ENCODE data around the gene SYK.

Gene SYK

GRCh38 chr9:90860826-90861225, 59.2 kb downstream of the SYK start:
- no peak overlapping the region for H3K14ac ChIP-seq (ENCODE audit: low read length)
- H2AK5ac ChIP-seq (ENCODE audit: low read length): no peak overlapping the region
- H3K36me3 ChIP-seq (ENCODE audit: control insufficient read depth in 1 of 2, insufficient read depth in 2 of 2, low read length in 2 of 2): no peaks in the 10 kb centered on the region
- WGBS (ENCODE audit: extremely low coverage, insufficient coverage, insufficient read length): no CpG with 5 or more reads among the region's 7 CpGs
- no peaks in the 10 kb centered on the region for H3K27me3 ChIP-seq (ENCODE audit: insufficient read depth, low read length)
- H3K4ac ChIP-seq (ENCODE audit: low read depth, low read length): no peak overlapping the region
- no peak overlapping the region for H3K4me2 ChIP-seq (ENCODE audit: low read length)
- no peak overlapping the region for H3K4me3 ChIP-seq (ENCODE audit: low read depth, low read length)
- H3K9me3 ChIP-seq (ENCODE audit: insufficient read depth, low read depth, low read length): peaks cover 3% of the 10 kb centered on the region
- no peak overlapping the region for H2AFZ ChIP-seq (ENCODE audit: insufficient read depth, low read length, poor library complexity)
- H3K18ac ChIP-seq (ENCODE audit: low read length): no peak overlapping the region
- H3K9ac ChIP-seq (ENCODE audit: low read length): no peak overlapping the region
- H2BK12ac ChIP-seq (ENCODE audit: low read length): no peak overlapping the region
- H2BK120ac ChIP-seq (ENCODE audit: insufficient read depth, low read length, poor library complexity): no peak overlapping the region
- no peaks in the 10 kb centered on the region for H3K4me1 ChIP-seq (ENCODE audit: control insufficient read depth in 1 of 2, insufficient read depth in 2 of 2, low read length in 2 of 2)
- H3K27ac ChIP-seq (ENCODE audit: low read depth, low read length): no peak overlapping the region
- H4K12ac ChIP-seq (ENCODE audit: low read depth, low read length): no peak overlapping the region
- no peak overlapping the region for H3K23ac ChIP-seq (ENCODE audit: low read length)
- no peak overlapping the region for H2BK5ac ChIP-seq (ENCODE audit: low read depth, low read length, poor library complexity)
- peak in 1 of 2 donors; percentile 45 for DNase-seq
- H3K79me2 ChIP-seq (ENCODE audit: control insufficient read depth, insufficient read depth, low read length, poor library complexity): no peaks in the 10 kb centered on the region
- H4K8ac ChIP-seq (ENCODE audit: low read depth, low read length): no peak overlapping the region
- H4K91ac ChIP-seq (ENCODE audit: low read depth, low read length): no peak overlapping the region
- no peaks in the 10 kb centered on the region for H3K79me1 ChIP-seq (ENCODE audit: low read length)

GRCh38 chr9:90861380-90861779, 59.8 kb downstream of the SYK start:
- H3K4me1 ChIP-seq (ENCODE audit: control insufficient read depth in 1 of 2, insufficient read depth in 2 of 2, low read length in 2 of 2): no peaks in the 10 kb centered on the region
- H3K27me3 ChIP-seq (ENCODE audit: insufficient read depth, low read length): no peaks in the 10 kb centered on the region
- no peak for DNase-seq
- no peak overlapping the region for H2BK5ac ChIP-seq (ENCODE audit: low read depth, low read length, poor library complexity)
- no peak overlapping the region for H4K91ac ChIP-seq (ENCODE audit: low read depth, low read length)
- H4K8ac ChIP-seq (ENCODE audit: low read depth, low read length): no peak overlapping the region
- H2AFZ ChIP-seq (ENCODE audit: insufficient read depth, low read length, poor library complexity): no peak overlapping the region
- no peaks in the 10 kb centered on the region for H3K79me1 ChIP-seq (ENCODE audit: low read length)
- H2AK5ac ChIP-seq (ENCODE audit: low read length): no peak overlapping the region
- no peak overlapping the region for H3K4ac ChIP-seq (ENCODE audit: low read depth, low read length)
- no peaks in the 10 kb centered on the region for H3K36me3 ChIP-seq (ENCODE audit: control insufficient read depth in 1 of 2, insufficient read depth in 2 of 2, low read length in 2 of 2)
- WGBS (ENCODE audit: extremely low coverage, insufficient coverage, insufficient read length): no CpG with 5 or more reads among the region's 2 CpGs
- no peak overlapping the region for H3K23ac ChIP-seq (ENCODE audit: low read length)
- H4K12ac ChIP-seq (ENCODE audit: low read depth, low read length): no peak overlapping the region
- no peak overlapping the region for H3K27ac ChIP-seq (ENCODE audit: low read depth, low read length)
- H3K14ac ChIP-seq (ENCODE audit: low read length): no peak overlapping the region
- H3K9ac ChIP-seq (ENCODE audit: low read length): no peak overlapping the region
- peaks cover 3% of the 10 kb centered on the region for H3K9me3 ChIP-seq (ENCODE audit: insufficient read depth, low read depth, low read length)
- H3K4me3 ChIP-seq (ENCODE audit: low read depth, low read length): no peak overlapping the region
- H3K18ac ChIP-seq (ENCODE audit: low read length): no peak overlapping the region
- no peak overlapping the region for H2BK120ac ChIP-seq (ENCODE audit: insufficient read depth, low read length, poor library complexity)
- no peak overlapping the region for H3K4me2 ChIP-seq (ENCODE audit: low read length)
- no peaks in the 10 kb centered on the region for H3K79me2 ChIP-seq (ENCODE audit: control insufficient read depth, insufficient read depth, low read length, poor library complexity)
- no peak overlapping the region for H2BK12ac ChIP-seq (ENCODE audit: low read length)

- no peak overlapping the region for H2BK12ac ChIP-seq (ENCODE audit: low read length)
- H3K27ac ChIP-seq (ENCODE audit: low read depth, low read length): no peak overlapping the region
- no peak overlapping the region for H4K91ac ChIP-seq (ENCODE audit: low read depth, low read length)
- H3K4ac ChIP-seq (ENCODE audit: low read depth, low read length): no peak overlapping the region
- no peak overlapping the region for H2AK5ac ChIP-seq (ENCODE audit: low read length)
- H3K14ac ChIP-seq (ENCODE audit: low read length): no peak overlapping the region
- no peak overlapping the region for H4K12ac ChIP-seq (ENCODE audit: low read depth, low read length)
- no peak overlapping the region for H3K18ac ChIP-seq (ENCODE audit: low read length)
- DNase-seq: no peak
- H3K23ac ChIP-seq (ENCODE audit: low read length): no peak overlapping the region
- peaks cover 3% of the 10 kb centered on the region for H3K9me3 ChIP-seq (ENCODE audit: insufficient read depth, low read depth, low read length)
- WGBS (ENCODE audit: extremely low coverage, insufficient coverage, insufficient read length): no CpG with 5 or more reads among the region's 16 CpGs
- H2BK120ac ChIP-seq (ENCODE audit: insufficient read depth, low read length, poor library complexity): no peak overlapping the region
- H4K8ac ChIP-seq (ENCODE audit: low read depth, low read length): no peak overlapping the region
- no peak overlapping the region for H3K4me2 ChIP-seq (ENCODE audit: low read length)
- H3K36me3 ChIP-seq (ENCODE audit: control insufficient read depth in 1 of 2, insufficient read depth in 2 of 2, low read length in 2 of 2): no peaks in the 10 kb centered on the region
- no peaks in the 10 kb centered on the region for H3K79me1 ChIP-seq (ENCODE audit: low read length)
- no peaks in the 10 kb centered on the region for H3K79me2 ChIP-seq (ENCODE audit: control insufficient read depth, insufficient read depth, low read length, poor library complexity)
- no peaks in the 10 kb centered on the region for H3K27me3 ChIP-seq (ENCODE audit: insufficient read depth, low read length)
- no peak overlapping the region for H2AFZ ChIP-seq (ENCODE audit: insufficient read depth, low read length, poor library complexity)
- no peak overlapping the region for H3K9ac ChIP-seq (ENCODE audit: low read length)
- no peaks in the 10 kb centered on the region for H3K4me1 ChIP-seq (ENCODE audit: control insufficient read depth in 1 of 2, insufficient read depth in 2 of 2, low read length in 2 of 2)
- H2BK5ac ChIP-seq (ENCODE audit: low read depth, low read length, poor library complexity): no peak overlapping the region
- no peak overlapping the region for H3K4me3 ChIP-seq (ENCODE audit: low read depth, low read length)
Measured at GRCh38 chr9:90861826-90862740, 60.5 kb downstream of the SYK start.

- Histone ChIP-seq H4K12ac (ENCODE audit: low read depth, low read length) (no peak overlapping the region), H3K4me1 (ENCODE audit: control insufficient read depth in 1 of 2, insufficient read depth in 2 of 2, low read length in 2 of 2) (no peaks in the 10 kb centered on the region), H2BK5ac (ENCODE audit: low read depth, low read length, poor library complexity) (no peak overlapping the region), H3K18ac (ENCODE audit: low read length) (no peak overlapping the region), H3K4ac (ENCODE audit: low read depth, low read length) (no peak overlapping the region), H2BK120ac (ENCODE audit: insufficient read depth, low read length, poor library complexity) (no peak overlapping the region), H3K79me1 (ENCODE audit: low read length) (no peaks in the 10 kb centered on the region), H3K79me2 (ENCODE audit: control insufficient read depth, insufficient read depth, low read length, poor library complexity) (no peaks in the 10 kb centered on the region), H3K4me2 (ENCODE audit: low read length) (no peak overlapping the region), H3K27ac (ENCODE audit: low read depth, low read length) (no peak overlapping the region), H2AFZ (ENCODE audit: insufficient read depth, low read length, poor library complexity) (no peak overlapping the region), H3K36me3 (ENCODE audit: control insufficient read depth in 1 of 2, insufficient read depth in 2 of 2, low read length in 2 of 2) (no peaks in the 10 kb centered on the region), H3K4me3 (ENCODE audit: low read depth, low read length) (no peak overlapping the region), H3K23ac (ENCODE audit: low read length) (no peak overlapping the region), H2BK12ac (ENCODE audit: low read length) (no peak overlapping the region), H3K27me3 (ENCODE audit: insufficient read depth, low read length) (no peaks in the 10 kb centered on the region), H3K9me3 (ENCODE audit: insufficient read depth, low read depth, low read length) (peaks cover 5% of the 10 kb centered on the region), H4K8ac (ENCODE audit: low read depth, low read length) (no peak overlapping the region), H3K14ac (ENCODE audit: low read length) (no peak overlapping the region), H3K9ac (ENCODE audit: low read length) (no peak overlapping the region), H4K91ac (ENCODE audit: low read depth, low read length) (no peak overlapping the region), H2AK5ac (ENCODE audit: low read length) (no peak overlapping the region)
- DNase-seq: no peak
- no CpG with 5 or more reads among the region's 7 CpGs for WGBS (ENCODE audit: extremely low coverage, insufficient coverage, insufficient read length)
Measured at GRCh38 chr9:90864779-90865178, 63.2 kb downstream of the SYK start.
